Measurements from ENCODE around the gene GATAD2A. TPM values are rescaled to one million over a fixed set of nuclear protein-coding genes. Genes with fewer than 3 reads are reported as not detected.
A peak's percentile ranks its signal among the peaks of the same experiment; 100 is the strongest.

Gene GATAD2A
- total RNA-seq, 2 donors from 2014 or later: 100 to 126 TPM

DNA sequence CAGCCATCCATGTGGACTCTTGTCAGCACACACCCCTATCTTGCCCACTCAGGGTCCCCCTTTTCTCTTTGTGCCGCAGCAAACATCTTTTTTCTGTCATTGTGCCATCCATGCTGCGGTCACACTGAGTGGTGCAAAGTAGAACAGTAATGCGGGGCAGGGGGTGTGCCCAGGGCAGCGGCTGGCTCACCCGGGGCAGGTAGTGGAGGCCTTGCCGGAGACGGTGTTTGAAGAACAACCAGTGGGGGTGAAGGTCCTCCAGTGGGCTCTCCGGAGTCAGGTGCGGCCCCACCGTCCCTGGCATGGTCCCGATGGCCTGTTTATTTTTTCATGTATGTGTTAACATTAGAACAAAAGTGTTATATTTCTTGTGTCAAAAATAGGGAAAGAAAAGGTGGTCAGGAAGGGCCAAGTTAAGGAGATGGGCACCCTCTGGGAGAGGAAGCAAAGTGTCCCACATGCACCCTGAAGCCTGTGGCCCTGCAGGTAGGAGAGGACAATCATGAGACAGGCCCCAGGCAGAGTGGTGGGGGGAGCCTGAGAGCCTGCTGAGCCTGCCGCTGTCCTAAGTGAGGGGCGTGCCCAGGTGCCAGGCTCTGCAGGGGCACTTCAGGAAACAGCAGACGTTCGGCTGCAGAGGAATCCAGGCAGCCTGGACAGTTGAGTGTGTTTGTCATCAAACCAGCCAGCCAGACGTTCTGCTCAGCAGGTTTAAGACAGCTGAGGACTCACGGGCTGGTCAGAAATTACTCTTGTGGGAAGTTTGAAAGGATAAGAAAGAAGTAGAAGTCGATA is 97.5 kb downstream of the GATAD2A start:
- Mint-ChIP-seq H3K4me1 (ENCODE audit: low read depth) (no peaks in the 10 kb centered on the region), H3K36me3 (ENCODE audit: insufficient read depth in 2 of 2) (peaks cover 1 to 20% of the 10 kb centered on the region in 2 donors), H3K9me3 (no peaks in the 10 kb centered on the region), H3K27ac (no peak overlapping the region), H3K27me3 (ENCODE audit: low read depth) (no peaks in the 10 kb centered on the region), H3K4me3 (no peak overlapping the region)
- no peak for DNase-seq
- ATAC-seq (replicated peaks in 1 of 2): no peak

DNA sequence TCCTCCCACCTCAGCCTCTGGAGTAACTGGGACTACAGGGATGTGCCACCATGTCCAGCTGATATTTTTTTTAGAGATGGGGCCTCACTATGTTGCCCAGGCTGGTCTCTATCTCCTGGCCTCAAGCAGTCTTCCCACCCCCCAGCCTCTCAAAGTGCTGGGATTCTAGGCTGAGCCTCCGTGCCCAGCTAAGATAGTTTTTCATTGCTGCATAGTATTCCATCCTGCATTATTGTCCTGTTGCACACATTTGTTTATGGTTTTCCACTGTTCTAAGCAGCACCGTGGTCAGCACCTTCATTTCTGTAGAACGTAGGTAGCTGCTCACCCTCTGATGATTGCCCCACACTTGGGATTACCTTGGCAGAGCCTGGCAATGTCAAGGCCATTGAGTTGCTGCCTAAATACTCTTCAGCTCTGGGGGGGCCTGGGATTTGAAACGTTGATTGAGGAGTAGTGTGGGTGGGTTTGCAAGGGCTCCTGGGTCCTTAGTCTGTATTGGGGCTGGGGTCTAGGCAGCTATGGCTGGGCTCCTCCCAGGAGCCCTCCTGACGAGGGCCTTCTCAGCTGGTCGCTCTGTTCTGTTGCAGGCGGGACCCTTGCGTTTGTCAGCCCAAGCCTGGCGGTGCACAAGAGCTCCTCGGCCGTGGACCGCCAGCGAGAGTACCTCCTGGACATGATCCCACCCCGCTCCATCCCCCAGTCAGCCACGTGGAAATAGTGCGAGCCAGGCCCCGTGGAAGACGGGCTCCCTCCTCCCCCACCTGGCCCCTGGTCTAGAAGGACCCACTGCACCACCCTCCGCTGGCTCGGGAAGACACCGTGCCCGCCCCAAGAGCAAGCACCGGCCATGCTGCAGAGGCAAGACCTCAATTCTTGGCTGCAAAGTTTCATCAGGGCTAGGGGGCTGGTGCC is 99.5 kb downstream of the GATAD2A start:
- ATAC-seq (replicated peaks in 1 of 2) (no peak), DNase-seq (no peak)
- no peaks in the 10 kb centered on the region for H3K9me3 Mint-ChIP-seq
- H3K27me3 Mint-ChIP-seq (ENCODE audit: low read depth): no peaks in the 10 kb centered on the region
- no peaks in the 10 kb centered on the region for H3K4me1 Mint-ChIP-seq (ENCODE audit: low read depth)
- peaks cover 1 to 18% of the 10 kb centered on the region in 2 donors for H3K36me3 Mint-ChIP-seq (ENCODE audit: insufficient read depth in 2 of 2)
- H3K27ac Mint-ChIP-seq: no peak overlapping the region
- H3K4me3 Mint-ChIP-seq: no peak overlapping the region

DNA sequence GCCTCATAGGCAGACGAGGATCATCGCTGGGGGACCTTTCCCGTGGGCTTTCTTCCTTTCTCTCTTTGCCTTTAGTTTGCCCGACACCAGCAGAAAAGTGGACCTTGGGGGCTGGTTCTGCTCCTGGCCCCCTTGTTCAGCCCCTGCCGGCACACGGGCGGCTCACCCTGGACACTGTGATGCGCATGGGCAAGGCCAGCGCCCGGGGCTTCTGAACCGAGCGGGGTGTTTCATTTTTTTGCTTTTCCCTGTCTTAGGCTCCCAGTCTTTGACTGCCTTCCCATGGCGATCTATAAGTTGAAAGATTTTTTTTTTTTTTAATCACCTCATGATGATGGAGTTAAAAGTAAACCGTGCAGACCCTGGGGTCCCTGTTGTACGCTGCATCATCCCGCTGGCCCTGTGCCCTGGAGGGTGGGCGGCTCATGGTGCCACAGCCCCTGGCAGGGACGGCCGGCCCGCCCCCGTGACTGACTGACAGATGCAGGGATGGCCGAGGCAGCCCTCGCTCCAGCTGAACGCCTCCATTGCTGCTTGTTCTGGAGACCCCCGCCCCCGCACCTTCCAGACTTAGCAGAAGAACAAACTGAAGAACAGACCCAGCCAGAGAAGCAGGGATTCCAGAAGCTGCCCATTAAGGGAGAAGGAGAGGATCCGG is 100.3 kb downstream of the GATAD2A start:
- no peak overlapping the region for H3K27ac Mint-ChIP-seq
- H3K27me3 Mint-ChIP-seq (ENCODE audit: low read depth): no peaks in the 10 kb centered on the region
- H3K4me1 Mint-ChIP-seq (ENCODE audit: low read depth): no peaks in the 10 kb centered on the region
- DNase-seq (no peak), ATAC-seq (replicated peaks in 1 of 2) (no peak)
- H3K9me3 Mint-ChIP-seq: no peaks in the 10 kb centered on the region
- H3K4me3 Mint-ChIP-seq: no peak overlapping the region
- peaks cover 1 to 18% of the 10 kb centered on the region in 2 donors for H3K36me3 Mint-ChIP-seq (ENCODE audit: insufficient read depth in 2 of 2)

DNA sequence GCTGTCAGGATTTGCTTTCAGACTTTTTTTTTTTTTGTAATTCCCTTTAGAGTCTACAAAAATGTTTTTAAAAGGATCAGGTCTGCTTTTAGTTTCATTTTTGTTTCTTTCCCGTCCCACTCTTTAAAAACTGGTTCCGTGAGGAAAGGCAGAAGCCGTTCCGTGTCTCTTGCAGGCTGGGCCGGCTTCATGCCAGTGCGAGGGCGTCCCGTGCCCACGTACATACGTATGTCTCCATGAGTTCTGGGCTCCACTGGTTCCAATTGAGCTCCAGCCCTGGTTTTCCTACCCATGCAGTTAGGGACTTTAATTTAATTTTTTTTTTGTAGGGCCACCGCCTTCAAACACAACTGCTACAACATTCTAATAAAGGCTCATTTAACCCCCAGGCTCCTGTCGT is 101.1 kb downstream of the GATAD2A start:
- no peaks in the 10 kb centered on the region for H3K4me1 Mint-ChIP-seq (ENCODE audit: low read depth)
- H3K27me3 Mint-ChIP-seq (ENCODE audit: low read depth): no peaks in the 10 kb centered on the region
- peaks cover 1 to 18% of the 10 kb centered on the region in 2 donors for H3K36me3 Mint-ChIP-seq (ENCODE audit: insufficient read depth in 2 of 2)
- no peak for ATAC-seq (replicated peaks in 1 of 2)
- no peaks in the 10 kb centered on the region for H3K9me3 Mint-ChIP-seq
- no peak overlapping the region for H3K27ac Mint-ChIP-seq
- no peak for DNase-seq
- H3K4me3 Mint-ChIP-seq: no peak overlapping the region

DNA sequence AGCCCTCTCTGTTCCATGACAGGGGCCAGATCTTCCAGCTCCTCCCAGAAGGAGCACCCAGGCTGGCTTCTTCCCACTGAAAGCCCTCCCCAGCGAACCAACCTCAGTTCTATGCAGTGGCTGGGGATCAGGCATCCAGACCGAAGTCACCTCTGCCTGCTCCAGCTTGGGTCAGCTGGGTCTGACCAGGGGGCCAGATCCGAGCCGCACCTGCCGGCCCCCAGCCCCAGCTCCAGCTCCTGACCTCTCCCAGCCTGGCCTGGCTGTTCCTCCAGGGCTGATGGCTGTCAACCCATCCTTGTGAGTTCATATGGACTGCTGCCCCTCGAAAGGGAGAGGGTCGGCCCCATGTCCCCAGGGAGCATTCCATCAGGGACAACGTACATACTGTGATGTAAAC is 101.9 kb downstream of the GATAD2A start:
- Mint-ChIP-seq H3K9me3 (no peaks in the 10 kb centered on the region), H3K27me3 (ENCODE audit: low read depth) (no peaks in the 10 kb centered on the region), H3K36me3 (ENCODE audit: insufficient read depth in 2 of 2) (peaks cover 1 to 16% of the 10 kb centered on the region in 2 donors), H3K4me1 (ENCODE audit: low read depth) (no peaks in the 10 kb centered on the region), H3K27ac (no peak overlapping the region), H3K4me3 (no peak overlapping the region)
- no peak for DNase-seq
- ATAC-seq (replicated peaks in 1 of 2): no peak

DNA sequence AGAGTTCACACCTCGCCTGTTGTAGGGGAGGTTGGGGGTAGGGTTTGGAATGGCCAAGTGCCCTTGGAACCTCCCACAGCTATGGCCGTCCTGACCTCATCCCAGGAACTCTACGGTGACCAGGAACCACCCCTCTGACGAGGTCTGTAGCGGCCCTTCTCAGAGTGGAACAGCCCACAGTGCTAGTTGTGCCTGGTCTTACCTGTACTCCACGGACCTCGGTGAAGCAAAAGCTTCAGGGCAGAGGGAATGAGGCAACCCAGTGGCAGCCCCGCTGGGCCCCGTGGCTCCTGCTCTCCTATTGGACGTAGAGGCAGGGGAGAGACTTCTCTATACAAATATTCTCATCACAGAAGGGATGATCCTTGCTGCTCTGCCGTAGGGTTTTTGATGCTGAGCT is 102.7 kb downstream of the GATAD2A start:
- H3K27ac Mint-ChIP-seq: no peak overlapping the region
- H3K9me3 Mint-ChIP-seq: no peaks in the 10 kb centered on the region
- ATAC-seq (replicated peaks in 1 of 2): no peak
- no peaks in the 10 kb centered on the region for H3K27me3 Mint-ChIP-seq (ENCODE audit: low read depth)
- DNase-seq: no peak
- H3K36me3 Mint-ChIP-seq (ENCODE audit: insufficient read depth in 2 of 2): peaks cover 1 to 13% of the 10 kb centered on the region in 2 donors
- no peak overlapping the region for H3K4me3 Mint-ChIP-seq
- no peaks in the 10 kb centered on the region for H3K4me1 Mint-ChIP-seq (ENCODE audit: low read depth)

DNA sequence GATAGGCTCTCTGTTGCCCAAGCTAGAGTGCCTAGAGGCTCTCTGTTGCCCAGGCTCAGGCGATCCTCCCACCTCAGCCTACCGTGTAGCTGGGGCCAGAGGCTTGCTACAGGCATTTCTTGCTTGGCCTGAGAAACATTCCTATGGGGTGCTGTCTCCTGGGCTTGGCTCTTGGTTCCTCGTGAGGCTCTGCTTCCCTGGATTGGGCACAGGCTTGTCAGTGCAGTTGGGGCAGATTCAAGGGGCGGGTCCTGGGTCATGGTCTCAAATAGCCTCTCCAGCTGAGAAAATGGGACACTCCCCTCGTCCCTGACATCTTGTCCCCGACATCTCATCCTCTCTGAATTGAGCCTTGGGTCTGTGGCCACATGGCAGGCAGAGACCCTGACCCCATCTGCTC is 105.0 kb downstream of the GATAD2A start:
- DNase-seq (no peak), ATAC-seq (replicated peaks in 1 of 2) (no peak)
- H3K27ac Mint-ChIP-seq: no peak overlapping the region
- H3K9me3 Mint-ChIP-seq: no peaks in the 10 kb centered on the region
- H3K4me3 Mint-ChIP-seq: no peak overlapping the region
- H3K36me3 Mint-ChIP-seq (ENCODE audit: insufficient read depth in 2 of 2): peaks cover 0 to 6% of the 10 kb centered on the region in 2 donors
- no peaks in the 10 kb centered on the region for H3K4me1 Mint-ChIP-seq (ENCODE audit: low read depth)
- H3K27me3 Mint-ChIP-seq (ENCODE audit: low read depth): no peaks in the 10 kb centered on the region

DNA sequence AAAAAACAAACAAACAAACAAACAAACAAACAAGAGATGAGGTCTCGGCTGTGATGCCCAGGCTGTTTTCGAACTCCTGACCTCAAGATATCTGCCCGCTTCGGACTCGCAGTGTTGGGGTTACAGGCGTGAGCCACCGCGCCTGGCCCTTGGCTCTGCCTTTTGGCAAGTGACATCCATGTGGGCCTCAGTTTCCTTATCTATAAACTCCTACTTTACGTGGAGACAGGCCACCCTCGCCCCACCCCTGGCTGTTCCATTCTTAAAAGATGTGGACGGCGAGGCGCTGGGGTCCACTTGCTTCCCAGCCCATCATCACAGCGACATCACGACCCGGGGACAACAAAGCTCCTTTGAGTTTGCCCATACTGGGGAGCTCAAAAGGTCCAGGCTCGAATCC is 108.2 kb downstream of the GATAD2A start:
- ATAC-seq (replicated peaks in 1 of 2) (no peak), DNase-seq (no peak)
- Mint-ChIP-seq H3K4me1 (ENCODE audit: low read depth) (peaks cover 16% of the 10 kb centered on the region), H3K27me3 (ENCODE audit: low read depth) (no peaks in the 10 kb centered on the region), H3K36me3 (ENCODE audit: insufficient read depth in 2 of 2) (peaks cover 0 to 2% of the 10 kb centered on the region in 2 donors), H3K9me3 (no peaks in the 10 kb centered on the region), H3K4me3 (peak overlapping the region in 1 of 2 donors; percentile 42), H3K27ac (no peak overlapping the region)

DNA sequence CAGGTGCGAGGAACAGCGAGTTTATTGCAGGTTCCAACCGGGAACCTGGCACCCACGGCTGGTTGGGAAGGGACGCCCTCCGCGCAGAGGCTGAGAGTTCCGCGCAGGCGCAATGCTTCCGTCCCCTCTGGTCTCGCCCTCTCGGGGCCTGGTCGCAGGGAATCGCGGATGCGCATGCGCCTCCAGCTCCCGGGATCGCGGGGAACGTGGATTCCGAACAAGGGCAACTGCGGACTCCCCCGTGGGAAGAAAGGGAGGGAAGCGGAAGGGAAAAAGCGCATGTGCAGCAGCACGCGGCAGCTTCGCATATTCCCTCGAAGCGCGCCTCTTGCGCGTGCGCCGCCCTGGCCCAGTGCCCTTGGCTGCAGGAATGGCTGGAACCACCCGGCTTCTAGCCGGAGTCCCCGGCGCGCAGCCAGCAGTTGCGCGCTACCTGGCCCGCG is 108.8 kb downstream of the GATAD2A start:
- Mint-ChIP-seq H3K36me3 (ENCODE audit: insufficient read depth in 2 of 2) (peaks cover 0 to 4% of the 10 kb centered on the region in 2 donors), H3K27me3 (ENCODE audit: low read depth) (no peaks in the 10 kb centered on the region), H3K9me3 (no peaks in the 10 kb centered on the region), H3K4me1 (ENCODE audit: low read depth) (peaks cover 19% of the 10 kb centered on the region), H3K4me3 (peak overlapping the region; percentile 43 to 62), H3K27ac (no peak overlapping the region)
- ATAC-seq (replicated peaks in 1 of 2) (no peak), DNase-seq (no peak)

DNA sequence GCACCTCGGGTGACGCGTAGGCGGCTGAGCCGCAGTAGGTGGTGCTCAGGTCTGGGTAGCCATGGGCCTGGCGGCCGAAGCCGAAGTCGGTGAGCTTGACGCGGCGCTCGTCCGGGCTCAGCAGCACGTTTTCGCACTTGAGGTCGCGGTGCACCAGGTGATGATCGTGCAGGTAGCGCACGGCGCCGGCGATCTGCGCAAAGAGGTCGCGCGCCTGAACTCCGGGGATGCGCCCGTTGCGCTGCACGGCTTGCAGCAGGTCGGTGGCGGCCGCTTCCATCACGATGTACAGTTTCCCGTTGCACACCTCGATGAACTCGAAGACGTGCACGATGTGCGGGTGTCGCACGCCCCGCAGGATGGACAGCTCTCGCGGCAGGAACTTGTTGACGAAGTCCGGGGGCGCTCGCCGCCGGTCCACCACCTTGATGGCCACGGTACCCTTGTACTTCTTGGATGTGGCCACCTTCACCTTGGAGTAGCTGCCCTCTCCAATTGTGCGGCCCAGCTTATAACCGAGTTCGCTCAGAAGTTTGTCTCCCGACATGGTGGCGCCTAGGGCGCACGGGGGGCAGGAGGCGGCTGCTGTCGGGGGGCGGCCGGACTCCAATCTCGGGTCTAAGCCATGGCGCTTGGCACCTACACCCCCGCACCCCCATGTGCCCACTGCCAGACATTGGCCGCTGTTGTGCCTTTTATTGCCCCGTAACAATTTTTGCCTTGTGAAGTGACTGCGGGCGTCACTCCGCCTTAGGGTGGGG is 109.6 kb downstream of the GATAD2A start, which contains the start of gene TSSK6:
TSS of gene TSSK6 (minus strand) at position 668 of the 761 bp plus-strand sequence. CDS start at position 547, 121 bp downstream.
- no peaks in the 10 kb centered on the region for H3K9me3 Mint-ChIP-seq
- peak within 1 kb of the TSS; percentile 93 to 96 for H3K4me3 Mint-ChIP-seq

DNA sequence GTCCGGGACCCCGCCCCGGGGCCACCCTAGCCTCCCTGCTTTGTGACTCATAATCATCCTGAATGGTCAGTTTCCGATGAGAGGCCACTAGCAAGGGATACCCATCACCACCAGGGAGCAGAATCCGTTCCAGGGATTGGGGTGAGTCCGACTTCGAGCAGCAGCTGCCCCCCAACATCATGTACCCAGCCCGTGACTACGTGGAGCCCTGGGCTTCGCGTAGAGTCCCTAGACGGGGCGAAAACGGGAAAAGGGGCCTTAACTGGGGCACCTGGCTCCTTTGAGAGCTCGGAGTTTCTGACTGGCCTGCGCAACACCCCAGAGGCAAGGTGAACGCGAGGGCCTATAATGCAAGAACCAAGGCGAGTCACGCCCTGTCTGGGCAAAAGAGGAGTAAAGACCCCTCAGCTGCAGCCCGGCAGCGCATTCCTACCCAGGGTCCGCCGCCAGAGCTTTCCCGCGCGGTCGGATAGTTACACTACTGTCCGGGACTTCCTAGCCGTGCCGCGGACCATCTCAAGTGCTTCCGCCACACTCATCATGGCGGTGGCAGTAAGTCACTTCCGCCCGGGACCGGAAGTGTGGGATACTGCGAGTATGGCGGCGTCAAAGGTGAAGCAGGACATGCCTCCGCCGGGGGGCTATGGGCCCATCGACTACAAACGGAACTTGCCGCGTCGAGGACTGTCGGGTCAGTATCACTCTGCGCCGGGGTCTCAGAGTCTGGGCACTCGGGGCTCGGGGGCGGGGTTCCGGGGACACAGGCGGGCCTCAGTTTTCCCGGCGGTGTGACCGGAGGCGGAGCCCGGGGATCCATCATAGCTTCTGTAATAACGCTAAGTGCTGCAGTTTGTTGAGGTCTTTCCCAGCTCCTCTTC is 110.4 kb downstream of the GATAD2A start, which contains the start of gene NDUFA13:
TSS of gene NDUFA13 (plus strand) at position 584 of the 878 bp plus-strand sequence. CDS start at position 598, 14 bp downstream.
- H3K4me3 Mint-ChIP-seq: peak within 1 kb of the TSS; percentile 93 to 96
- peak within 1 kb of the TSS; percentile 97 for H3K27ac Mint-ChIP-seq
- H3K9me3 Mint-ChIP-seq: no peaks in the 10 kb centered on the region
- peaks cover 33% of the 10 kb centered on the region for H3K4me1 Mint-ChIP-seq (ENCODE audit: low read depth)
- ATAC-seq (replicated peaks in 1 of 2) (peak; percentile 94 to 97), DNase-seq (peak; percentile 93 to 96)
- peaks cover 7 to 19% of the 10 kb centered on the region in 2 donors for H3K36me3 Mint-ChIP-seq (ENCODE audit: insufficient read depth in 2 of 2)
- no peaks in the 10 kb centered on the region for H3K27me3 Mint-ChIP-seq (ENCODE audit: low read depth)

More for the DNA sequence above, 109.6 kb downstream of the GATAD2A start, which contains the start of gene TSSK6:
- Mint-ChIP-seq H3K27ac (peak within 1 kb of the TSS; percentile 97), H3K27me3 (ENCODE audit: low read depth) (no peaks in the 10 kb centered on the region), H3K4me1 (ENCODE audit: low read depth) (peaks cover 27% of the 10 kb centered on the region), H3K36me3 (ENCODE audit: insufficient read depth in 2 of 2) (peaks cover 4 to 12% of the 10 kb centered on the region in 2 donors)
- no peak for DNase-seq
- no peak for ATAC-seq (replicated peaks in 1 of 2)
